Measurements from ENCODE around the gene CDC42BPA. TPM values are rescaled to one million over a fixed set of nuclear protein-coding genes. Genes with fewer than 3 reads are reported as not detected.

The CDC42BPA gene
- total and polyA plus RNA-seq, 9 of the 15 experiments (the other 6 are each of a cell fraction or from before 2014, with no cell fraction given) = 8.0 to 77.5 (median 52.1) TPM

DNA sequence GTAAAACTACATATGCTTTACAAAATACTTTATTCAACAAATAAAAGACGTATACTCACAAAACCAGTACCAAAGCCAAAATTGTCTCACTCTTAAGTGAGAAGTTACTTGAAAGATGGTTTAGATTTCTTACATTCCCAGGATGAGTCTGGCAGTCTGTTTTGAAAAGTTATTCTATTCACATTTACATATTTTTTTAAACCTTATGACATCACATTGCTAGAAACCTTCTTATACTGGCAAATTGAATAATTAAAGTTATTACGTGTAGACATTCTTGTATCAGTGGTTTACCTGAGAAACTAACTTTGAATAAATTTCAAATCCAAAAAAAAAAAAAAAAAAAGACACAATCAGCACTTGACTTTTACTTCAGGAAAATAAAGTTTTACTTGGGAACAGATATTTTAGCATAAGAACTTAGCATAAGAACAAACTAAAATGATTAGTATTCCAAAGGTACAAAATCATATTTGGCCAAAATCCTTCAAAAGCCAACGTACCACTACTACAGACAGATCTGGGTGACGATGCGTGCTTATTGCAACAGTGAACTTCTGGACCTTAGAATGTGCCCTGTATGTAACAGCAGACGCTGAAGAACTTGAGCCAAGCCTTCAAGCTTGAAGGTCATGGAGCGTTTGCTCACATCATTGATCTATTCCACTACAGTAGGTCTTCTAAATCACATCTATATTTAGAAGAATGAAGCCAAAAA is 2.5 kb downstream of the CDC42BPA start (continued):
- TF ChIP-seq, protein P1, sequence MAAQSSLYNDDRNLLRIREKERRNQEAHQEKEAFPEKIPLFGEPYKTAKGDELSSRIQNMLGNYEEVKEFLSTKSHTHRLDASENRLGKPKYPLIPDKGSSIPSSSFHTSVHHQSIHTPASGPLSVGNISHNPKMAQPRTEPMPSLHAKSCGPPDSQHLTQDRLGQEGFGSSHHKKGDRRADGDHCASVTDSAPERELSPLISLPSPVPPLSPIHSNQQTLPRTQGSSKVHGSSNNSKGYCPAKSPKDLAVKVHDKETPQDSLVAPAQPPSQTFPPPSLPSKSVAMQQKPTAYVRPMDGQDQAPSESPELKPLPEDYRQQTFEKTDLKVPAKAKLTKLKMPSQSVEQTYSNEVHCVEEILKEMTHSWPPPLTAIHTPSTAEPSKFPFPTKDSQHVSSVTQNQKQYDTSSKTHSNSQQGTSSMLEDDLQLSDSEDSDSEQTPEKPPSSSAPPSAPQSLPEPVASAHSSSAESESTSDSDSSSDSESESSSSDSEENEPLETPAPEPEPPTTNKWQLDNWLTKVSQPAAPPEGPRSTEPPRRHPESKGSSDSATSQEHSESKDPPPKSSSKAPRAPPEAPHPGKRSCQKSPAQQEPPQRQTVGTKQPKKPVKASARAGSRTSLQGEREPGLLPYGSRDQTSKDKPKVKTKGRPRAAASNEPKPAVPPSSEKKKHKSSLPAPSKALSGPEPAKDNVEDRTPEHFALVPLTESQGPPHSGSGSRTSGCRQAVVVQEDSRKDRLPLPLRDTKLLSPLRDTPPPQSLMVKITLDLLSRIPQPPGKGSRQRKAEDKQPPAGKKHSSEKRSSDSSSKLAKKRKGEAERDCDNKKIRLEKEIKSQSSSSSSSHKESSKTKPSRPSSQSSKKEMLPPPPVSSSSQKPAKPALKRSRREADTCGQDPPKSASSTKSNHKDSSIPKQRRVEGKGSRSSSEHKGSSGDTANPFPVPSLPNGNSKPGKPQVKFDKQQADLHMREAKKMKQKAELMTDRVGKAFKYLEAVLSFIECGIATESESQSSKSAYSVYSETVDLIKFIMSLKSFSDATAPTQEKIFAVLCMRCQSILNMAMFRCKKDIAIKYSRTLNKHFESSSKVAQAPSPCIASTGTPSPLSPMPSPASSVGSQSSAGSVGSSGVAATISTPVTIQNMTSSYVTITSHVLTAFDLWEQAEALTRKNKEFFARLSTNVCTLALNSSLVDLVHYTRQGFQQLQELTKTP (IDR thresholded peaks at IDR 0.05; ENCODE audit: low read depth in 1 of 2, partially characterized antibody in 2 of 2) = peak in 1 of 2 experiments; percentile 60
- TF ChIP-seq, protein P2, sequence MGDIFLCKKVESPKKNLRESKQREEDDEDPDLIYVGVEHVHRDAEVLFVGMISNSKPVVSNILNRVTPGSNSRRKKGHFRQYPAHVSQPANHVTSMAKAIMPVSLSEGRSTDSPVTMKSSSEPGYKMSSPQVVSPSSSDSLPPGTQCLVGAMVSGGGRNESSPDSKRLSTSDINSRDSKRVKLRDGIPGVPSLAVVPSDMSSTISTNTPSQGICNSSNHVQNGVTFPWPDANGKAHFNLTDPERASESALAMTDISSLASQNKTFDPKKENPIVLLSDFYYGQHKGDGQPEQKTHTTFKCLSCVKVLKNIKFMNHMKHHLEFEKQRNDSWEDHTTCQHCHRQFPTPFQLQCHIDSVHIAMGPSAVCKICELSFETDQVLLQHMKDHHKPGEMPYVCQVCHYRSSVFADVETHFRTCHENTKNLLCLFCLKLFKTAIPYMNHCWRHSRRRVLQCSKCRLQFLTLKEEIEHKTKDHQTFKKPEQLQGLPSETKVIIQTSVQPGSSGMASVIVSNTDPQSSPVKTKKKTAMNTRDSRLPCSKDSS (IDR thresholded peaks at IDR 0.05; ENCODE audit: low read depth, partially characterized antibody) = no peak
- no peak for TF ChIP-seq ZNF253 (CRISPR knock-in tag; conservative IDR thresholded peaks at IDR 0.05)
- TF ChIP-seq, protein P3, sequence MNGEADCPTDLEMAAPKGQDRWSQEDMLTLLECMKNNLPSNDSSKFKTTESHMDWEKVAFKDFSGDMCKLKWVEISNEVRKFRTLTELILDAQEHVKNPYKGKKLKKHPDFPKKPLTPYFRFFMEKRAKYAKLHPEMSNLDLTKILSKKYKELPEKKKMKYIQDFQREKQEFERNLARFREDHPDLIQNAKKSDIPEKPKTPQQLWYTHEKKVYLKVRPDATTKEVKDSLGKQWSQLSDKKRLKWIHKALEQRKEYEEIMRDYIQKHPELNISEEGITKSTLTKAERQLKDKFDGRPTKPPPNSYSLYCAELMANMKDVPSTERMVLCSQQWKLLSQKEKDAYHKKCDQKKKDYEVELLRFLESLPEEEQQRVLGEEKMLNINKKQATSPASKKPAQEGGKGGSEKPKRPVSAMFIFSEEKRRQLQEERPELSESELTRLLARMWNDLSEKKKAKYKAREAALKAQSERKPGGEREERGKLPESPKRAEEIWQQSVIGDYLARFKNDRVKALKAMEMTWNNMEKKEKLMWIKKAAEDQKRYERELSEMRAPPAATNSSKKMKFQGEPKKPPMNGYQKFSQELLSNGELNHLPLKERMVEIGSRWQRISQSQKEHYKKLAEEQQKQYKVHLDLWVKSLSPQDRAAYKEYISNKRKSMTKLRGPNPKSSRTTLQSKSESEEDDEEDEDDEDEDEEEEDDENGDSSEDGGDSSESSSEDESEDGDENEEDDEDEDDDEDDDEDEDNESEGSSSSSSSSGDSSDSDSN (IDR thresholded peaks at IDR 0.05; ENCODE audit: borderline replicate concordance in 1 of 2, low read depth in 2 of 2, low read length in 2 of 2) = 0 out of 4 replicates have a peak, but pooled peaks of 1 of the 2 experiments have one; percentile 41
- TF ChIP-seq HDGF (IDR thresholded peaks at IDR 0.05) = no peak
- TF ChIP-seq ATF1 (CRISPR knock-in tag; IDR thresholded peaks at IDR 0.05) = no peak
- TF ChIP-seq ATF1 (tag; IDR thresholded peaks at IDR 0.05) = 0 out of 2 replicates have a peak, but pooled peaks have one; percentile 56
- TF ChIP-seq, protein P4, sequence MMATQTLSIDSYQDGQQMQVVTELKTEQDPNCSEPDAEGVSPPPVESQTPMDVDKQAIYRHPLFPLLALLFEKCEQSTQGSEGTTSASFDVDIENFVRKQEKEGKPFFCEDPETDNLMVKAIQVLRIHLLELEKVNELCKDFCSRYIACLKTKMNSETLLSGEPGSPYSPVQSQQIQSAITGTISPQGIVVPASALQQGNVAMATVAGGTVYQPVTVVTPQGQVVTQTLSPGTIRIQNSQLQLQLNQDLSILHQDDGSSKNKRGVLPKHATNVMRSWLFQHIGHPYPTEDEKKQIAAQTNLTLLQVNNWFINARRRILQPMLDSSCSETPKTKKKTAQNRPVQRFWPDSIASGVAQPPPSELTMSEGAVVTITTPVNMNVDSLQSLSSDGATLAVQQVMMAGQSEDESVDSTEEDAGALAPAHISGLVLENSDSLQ (IDR thresholded peaks at IDR 0.05) = no peak
- peak; percentile 51; the same call in 1 of the 2 replicates for TF ChIP-seq RBFOX2 (IDR thresholded peaks at IDR 0.05; ENCODE audit: low read depth, low read length)
